GM23248 (cell line): Measurements from ENCODE around the gene PHF24. TPM values are rescaled to one million over a fixed set of nuclear protein-coding genes. Genes with fewer than 3 reads are reported as not detected.

Experiments
- DNase-seq: peaks from one replicate; pipeline ENCODE4 v3.0.0-alpha.2; 2015
- H2AFZ ChIP-seq: fragments of 200-600 bp; sonication (generic); 2 replicates; pipeline ENCODE4 v1.6.1; 2016; ENCODE audit warnings: antibody characterized with exemption
- H3F3A ChIP-seq: fragments of 200-600 bp; sonication (generic); 2 replicates; pipeline ENCODE4 v1.6.1; 2016; ENCODE audit warnings: mild to moderate bottlenecking, antibody characterized with exemption, mixed run types; ENCODE audit not compliant: insufficient read depth
- H3K27ac ChIP-seq: fragments of 200-600 bp; sonication (generic); 2 replicates; pipeline ENCODE4 v1.5.1; 2016; ENCODE audit warnings: mild to moderate bottlenecking
- H3K27me3 ChIP-seq: fragments of 200-600 bp; sonication (generic); replicated peaks from 2 replicates; pipeline ENCODE4 v1.6.1; 2016; ENCODE audit warnings: mild to moderate bottlenecking; ENCODE audit not compliant: insufficient read depth
- H3K36me3 ChIP-seq: fragments of 200-600 bp; sonication (generic); 2 replicates; pipeline ENCODE4 v1.6.1; 2016; ENCODE audit warnings: low read depth, mild to moderate bottlenecking
- H3K4me1 ChIP-seq: fragments of 200-600 bp; sonication (generic); 2 replicates; pipeline ENCODE4 v1.6.1; 2016; ENCODE audit warnings: mild to moderate bottlenecking; ENCODE audit not compliant: insufficient read depth
- H3K4me2 ChIP-seq: fragments of 200-600 bp; sonication (generic); one replicate; pipeline ENCODE4 v1.6.1; 2016; ENCODE audit warnings: mild to moderate bottlenecking; ENCODE audit not compliant: unreplicated experiment
- H3K4me3 ChIP-seq: fragments of 200-600 bp; sonication (generic); 2 replicates; pipeline ENCODE4 v1.5.1; 2016; ENCODE audit warnings: mild to moderate bottlenecking
- H3K79me2 ChIP-seq: fragments of 200-600 bp; sonication (generic); 2 replicates; pipeline ENCODE4 v1.6.1; 2016; ENCODE audit warnings: mild to moderate bottlenecking; ENCODE audit not compliant: insufficient read depth
- H3K9ac ChIP-seq: fragments of 200-600 bp; sonication (generic); 2 replicates; pipeline ENCODE4 v1.6.1; 2016; ENCODE audit warnings: mild to moderate bottlenecking
- H3K9me2 ChIP-seq: fragments of 200-600 bp; sonication (generic); 2 replicates; pipeline ENCODE4 v1.6.1; 2016; ENCODE audit warnings: mixed run types, mild to moderate bottlenecking, moderate library complexity; ENCODE audit not compliant: insufficient read depth
- H3K9me3 ChIP-seq: fragments of 200-600 bp; sonication (generic); one replicate; pipeline ENCODE4 v1.6.1; 2017; ENCODE audit warnings: low read depth
- H4K20me1 ChIP-seq: fragments of 200-600 bp; sonication (generic); 2 replicates; pipeline ENCODE4 v1.6.0; 2016; ENCODE audit not compliant: insufficient read depth
- EZH2 ChIP-seq: fragments of 200-600 bp; sonication (generic); IDR thresholded peaks from 2 replicates; pipeline ENCODE4 v1.6.1; 2018; ENCODE audit warnings: antibody characterized with exemption, mild to moderate bottlenecking; ENCODE audit not compliant: insufficient read depth, poor library complexity, severe bottlenecking
- EZH2phosphoT487 ChIP-seq: fragments of 200-600 bp; sonication (generic); IDR thresholded peaks from 2 replicates; pipeline ENCODE4 v1.6.1; 2018; ENCODE audit warnings: antibody characterized with exemption, moderate library complexity, mild to moderate bottlenecking, low read depth; ENCODE audit not compliant: insufficient read depth
- WGBS, 2 experiments: methylation state at CpG; one replicate each; pipeline ENCODE4 v1.1.6; 2015 to 2017; ENCODE audit warnings: low lambda C conversion rate in 2 of 2, low coverage in 1 of 2; ENCODE audit errors: missing lambda C conversion rate in 2 of 2; 5-methylcytosine and 5-hydroxymethylcytosine counted together
- in situ Hi-C: fragments of 300-500 bp; cut with MboI; formaldehyde crosslinking; loops from 2 replicates; pipeline ENCODE4 v1.15.0; 2020
- polyA plus RNA-seq: library from polyadenylated mRNA; unstranded; fragments of >200 nt; fragmentation: Nextera tagmentation; extraction: Ambion mirVana; gene quantifications from 2 replicates; pipeline ENCODE4 v1.2.1, GENCODE V29; 2016
- total RNA-seq: library from RNA; depleted of rRNA; stranded (reverse); fragments of >200 nt; shearing (Covaris generic); gene quantifications from 2 replicates; pipeline ENCODE4 v1.2.3, GENCODE V29; 2014

PHF24 gene
- total and polyA plus RNA-seq, 2 experiments from 2014 or later: not detected

- no peak overlapping the region for H3K4me2 ChIP-seq
- H3K9ac ChIP-seq: no peak overlapping the region
- peaks cover 9% of the 10 kb centered on the region; the same call in 1 of the 2 replicates for H3K4me1 ChIP-seq
- peaks cover 63% of the 10 kb centered on the region for H3K27me3 ChIP-seq
- in situ Hi-C loops: no loop called here
- DNase-seq: no peak
- TF ChIP-seq EZH2phosphoT487: no peak
- TF ChIP-seq EZH2: no peak
- peaks cover 6% of the 10 kb centered on the region; the same call in 1 of the 2 replicates for H3F3A ChIP-seq
- no peaks in the 10 kb centered on the region for H3K36me3 ChIP-seq
- WGBS, 2 experiments: 68 to 78% methylated on average over 3 of the region's 3 CpGs
- H2AFZ ChIP-seq: no peak overlapping the region
- H4K20me1 ChIP-seq: no peaks in the 10 kb centered on the region
- H3K4me3 ChIP-seq: no peak overlapping the region
- no peaks in the 10 kb centered on the region for H3K9me2 ChIP-seq
- H3K9me3 ChIP-seq: no peaks in the 10 kb centered on the region
- H3K27ac ChIP-seq: no peak overlapping the region
- no peaks in the 10 kb centered on the region for H3K79me2 ChIP-seq
These were observed 6.4 kb downstream of the PHF24 start for GRCh38 chr9:34964458-34964857.

- Histone ChIP-seq H3K27me3 (peaks cover 40% of the 10 kb centered on the region), H3K9me3 (no peaks in the 10 kb centered on the region), H3K4me1 (no peaks in the 10 kb centered on the region), H3K27ac (no peak overlapping the region), H3K36me3 (no peaks in the 10 kb centered on the region), H3K9me2 (no peaks in the 10 kb centered on the region), H3K9ac (no peak overlapping the region), H2AFZ (no peak overlapping the region), H3K4me3 (no peak overlapping the region), H3K4me2 (no peak overlapping the region), H3K79me2 (no peaks in the 10 kb centered on the region), H4K20me1 (no peaks in the 10 kb centered on the region), H3F3A (no peaks in the 10 kb centered on the region)
- no peak for DNase-seq
- TF ChIP-seq EZH2 (no peak), EZH2phosphoT487 (no peak)
- 83 to 84% methylated on average over 14 to 21 of the region's 21 CpGs for WGBS, 2 experiments
- in situ Hi-C loops: no loop called here
These were observed 13.2 kb downstream of the PHF24 start for GRCh38 chr9:34971146-34971811.

- no peaks in the 10 kb centered on the region for H3F3A ChIP-seq
- H3K4me1 ChIP-seq: no peaks in the 10 kb centered on the region
- no peak overlapping the region for H2AFZ ChIP-seq
- no peaks in the 10 kb centered on the region for H3K9me3 ChIP-seq
- no peaks in the 10 kb centered on the region for H4K20me1 ChIP-seq
- no peaks in the 10 kb centered on the region for H3K79me2 ChIP-seq
- no peaks in the 10 kb centered on the region for H3K36me3 ChIP-seq
- H3K4me2 ChIP-seq: no peak overlapping the region
- DNase-seq: no peak
- no peaks in the 10 kb centered on the region for H3K9me2 ChIP-seq
- TF ChIP-seq EZH2phosphoT487: no peak
- no peak for TF ChIP-seq EZH2
- in situ Hi-C loops: no loop called here
- H3K27ac ChIP-seq: no peak overlapping the region
- no peak overlapping the region for H3K9ac ChIP-seq
- 66 to 73% methylated on average over 2 of the region's 2 CpGs for WGBS, 2 experiments
- no peak overlapping the region for H3K4me3 ChIP-seq
- peaks cover 27% of the 10 kb centered on the region for H3K27me3 ChIP-seq
These were observed 16.6 kb downstream of the PHF24 start for GRCh38 chr9:34974664-34975063.

GRCh38 chr9:34976441-34976840, 18.4 kb downstream of the PHF24 start:
- no peak for DNase-seq
- peaks cover 23% of the 10 kb centered on the region; the same call in 1 of the 2 replicates for H3K27me3 ChIP-seq
- H3K4me1 ChIP-seq: no peaks in the 10 kb centered on the region
- no peaks in the 10 kb centered on the region for H4K20me1 ChIP-seq
- TF ChIP-seq EZH2 (no peak), EZH2phosphoT487 (no peak)
- in situ Hi-C loops: no loop called here
- H2AFZ ChIP-seq: no peak overlapping the region
- no peak overlapping the region for H3K9ac ChIP-seq
- no peak overlapping the region for H3K4me2 ChIP-seq
- H3K4me3 ChIP-seq: no peak overlapping the region
- H3K9me2 ChIP-seq: no peaks in the 10 kb centered on the region
- H3K79me2 ChIP-seq: no peaks in the 10 kb centered on the region
- no peak overlapping the region for H3K27ac ChIP-seq
- H3K36me3 ChIP-seq: no peaks in the 10 kb centered on the region
- H3K9me3 ChIP-seq: no peaks in the 10 kb centered on the region
- no peaks in the 10 kb centered on the region for H3F3A ChIP-seq
- WGBS, 2 experiments: 55 to 60% methylated on average over 11 of the region's 11 CpGs
